Vagina (tissue), 2 donors: Measurements from ENCODE around the gene EPAS1.

ENCODE experiments used
- CTCF ChIP-seq, 3 experiments: fragments of 450-650 bp in 2 of 3; fragments of 200-600 bp in 1 of 3; sonication (generic) in 1 of 3; IDR thresholded peaks; one replicate each; pipeline ENCODE4 v1.5.1; 2017 to 2019; ENCODE audit warnings: antibody characterized with exemption in 3 of 3, mild to moderate bottlenecking in 2 of 3, moderate library complexity in 2 of 3
- POLR2A ChIP-seq, 2 donors: fragments of 450-650 bp; IDR thresholded peaks; one replicate each; pipeline ENCODE4 v1.6.1; 2017; ENCODE audit warnings: antibody characterized with exemption in 2 of 2, mild to moderate bottlenecking in 2 of 2, moderate library complexity in 2 of 2
- POLR2AphosphoS5 ChIP-seq, 2 donors: sonication (generic); formaldehyde crosslinking; IDR thresholded peaks; one replicate each; pipeline ENCODE4 v1.9.0; 2017; ENCODE audit warnings: antibody characterized with exemption in 2 of 2, mild to moderate bottlenecking in 2 of 2, low read depth in 1 of 2; ENCODE audit not compliant: insufficient read depth in 1 of 2

GRCh38 chr2:46393865-46394264, 96.7 kb downstream of the EPAS1 start:
- no peak for TF ChIP-seq CTCF (IDR thresholded peaks at IDR 0.05)
- TF ChIP-seq POLR2A (IDR thresholded peaks at IDR 0.05), result no peak
- no peak for TF ChIP-seq POLR2AphosphoS5 (IDR thresholded peaks at IDR 0.05; ENCODE audit: insufficient read depth in 1 of 2, low read depth in 1 of 2)
